ENCODE measurements around the gene ROBO1. TPM values are rescaled to one million over a fixed set of nuclear protein-coding genes. Genes with fewer than 3 reads are reported as not detected.

The ROBO1 gene
- total RNA-seq, 1 donor from 2014 or later = 19.4 TPM

DNA sequence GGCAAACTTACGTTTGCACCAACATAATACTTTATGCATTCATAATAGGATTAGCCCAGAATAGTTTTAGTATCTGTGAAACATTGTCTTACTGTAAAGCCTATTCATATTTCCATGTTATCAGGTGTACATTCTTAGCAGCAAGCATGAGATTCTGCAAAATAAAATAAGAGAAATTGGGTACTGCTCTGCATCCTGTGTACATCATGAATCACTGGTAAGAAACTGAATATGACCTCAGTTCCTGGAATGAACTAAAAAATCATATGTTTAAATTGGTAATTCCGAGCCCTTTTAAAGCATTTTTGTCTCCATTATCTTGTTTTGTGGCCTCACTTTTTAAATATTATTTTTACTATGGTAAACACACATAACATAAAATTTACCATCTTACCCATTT, 605.1 kb downstream of the ROBO1 start:
- TF ChIP-seq, protein P1, sequence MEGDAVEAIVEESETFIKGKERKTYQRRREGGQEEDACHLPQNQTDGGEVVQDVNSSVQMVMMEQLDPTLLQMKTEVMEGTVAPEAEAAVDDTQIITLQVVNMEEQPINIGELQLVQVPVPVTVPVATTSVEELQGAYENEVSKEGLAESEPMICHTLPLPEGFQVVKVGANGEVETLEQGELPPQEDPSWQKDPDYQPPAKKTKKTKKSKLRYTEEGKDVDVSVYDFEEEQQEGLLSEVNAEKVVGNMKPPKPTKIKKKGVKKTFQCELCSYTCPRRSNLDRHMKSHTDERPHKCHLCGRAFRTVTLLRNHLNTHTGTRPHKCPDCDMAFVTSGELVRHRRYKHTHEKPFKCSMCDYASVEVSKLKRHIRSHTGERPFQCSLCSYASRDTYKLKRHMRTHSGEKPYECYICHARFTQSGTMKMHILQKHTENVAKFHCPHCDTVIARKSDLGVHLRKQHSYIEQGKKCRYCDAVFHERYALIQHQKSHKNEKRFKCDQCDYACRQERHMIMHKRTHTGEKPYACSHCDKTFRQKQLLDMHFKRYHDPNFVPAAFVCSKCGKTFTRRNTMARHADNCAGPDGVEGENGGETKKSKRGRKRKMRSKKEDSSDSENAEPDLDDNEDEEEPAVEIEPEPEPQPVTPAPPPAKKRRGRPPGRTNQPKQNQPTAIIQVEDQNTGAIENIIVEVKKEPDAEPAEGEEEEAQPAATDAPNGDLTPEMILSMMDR (conservative IDR thresholded peaks at IDR 0.05; ENCODE audit: low read depth, low read length) = no peak
- no peak for DNase-seq (ENCODE audit: low read depth)
- no peak overlapping the region for H3K4me3 ChIP-seq (ENCODE audit: low read depth, low read length)

DNA sequence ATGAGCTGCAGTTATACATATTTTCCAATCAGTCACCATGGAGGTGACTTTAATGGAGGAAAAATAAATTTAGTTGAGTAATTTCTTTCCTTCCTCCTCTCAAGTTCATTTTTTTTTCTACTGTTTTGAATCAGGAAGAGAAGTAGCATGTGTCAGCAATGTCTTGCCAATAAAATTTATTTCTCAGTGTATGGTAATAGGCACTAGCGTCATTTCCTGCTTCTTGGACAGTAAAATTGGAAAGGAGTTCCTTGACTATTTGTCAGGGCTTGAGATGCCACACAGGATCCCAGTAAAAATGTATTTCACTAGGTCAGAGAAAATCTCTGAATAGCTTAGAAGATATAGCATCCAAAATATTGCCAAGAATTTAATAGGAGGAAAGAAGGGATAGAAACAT, 605.9 kb downstream of the ROBO1 start:
- DNase-seq (ENCODE audit: low read depth) = no peak
- no peak overlapping the region for H3K4me3 ChIP-seq (ENCODE audit: low read depth, low read length)
- TF ChIP-seq, protein P1 (conservative IDR thresholded peaks at IDR 0.05; ENCODE audit: low read depth, low read length) = no peak

DNA sequence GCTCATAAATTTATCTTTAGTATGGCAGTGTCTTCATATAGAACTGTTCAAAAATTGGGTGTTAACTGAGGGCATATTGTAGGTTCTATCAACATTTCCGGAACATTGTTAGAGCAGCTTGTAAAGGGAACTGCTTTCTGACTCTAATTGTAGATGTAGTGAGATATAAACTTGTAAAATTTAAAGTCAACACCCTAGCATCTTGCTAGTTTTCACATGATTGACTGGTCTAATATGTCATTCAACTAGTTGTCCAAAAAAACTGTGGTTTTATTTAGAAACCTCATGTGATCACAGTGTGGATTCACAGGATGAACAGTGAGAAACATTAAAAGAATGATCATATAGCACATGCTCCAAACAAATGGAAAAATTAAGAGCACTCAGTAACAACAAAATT, 607.4 kb downstream of the ROBO1 start:
- no peak overlapping the region for H3K4me3 ChIP-seq (ENCODE audit: low read depth, low read length)
- no peak for DNase-seq (ENCODE audit: low read depth)
- TF ChIP-seq, protein P1 (conservative IDR thresholded peaks at IDR 0.05; ENCODE audit: low read depth, low read length) = no peak

DNA sequence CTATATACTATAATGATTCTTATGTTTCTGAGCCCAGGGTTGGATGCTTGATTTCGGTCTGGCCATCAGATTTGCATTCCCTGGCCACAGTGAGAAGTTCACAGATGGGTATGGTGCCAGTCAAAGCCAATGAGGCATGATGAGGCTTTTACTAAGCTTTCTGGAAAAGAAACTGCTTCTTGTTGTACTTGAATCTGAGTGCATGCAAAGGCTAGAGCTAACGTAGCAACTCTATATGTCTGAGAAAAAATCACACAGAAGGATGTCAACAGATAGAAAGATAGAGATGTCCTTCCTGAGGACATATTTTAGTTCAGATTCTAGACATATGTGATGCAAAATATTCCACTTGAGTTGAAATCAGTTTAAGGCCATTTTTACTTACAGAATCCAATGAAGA, 608.1 kb downstream of the ROBO1 start:
- H3K4me3 ChIP-seq (ENCODE audit: low read depth, low read length) = no peak overlapping the region
- no peak for DNase-seq (ENCODE audit: low read depth)
- TF ChIP-seq, protein P1 (conservative IDR thresholded peaks at IDR 0.05; ENCODE audit: low read depth, low read length) = no peak

DNA sequence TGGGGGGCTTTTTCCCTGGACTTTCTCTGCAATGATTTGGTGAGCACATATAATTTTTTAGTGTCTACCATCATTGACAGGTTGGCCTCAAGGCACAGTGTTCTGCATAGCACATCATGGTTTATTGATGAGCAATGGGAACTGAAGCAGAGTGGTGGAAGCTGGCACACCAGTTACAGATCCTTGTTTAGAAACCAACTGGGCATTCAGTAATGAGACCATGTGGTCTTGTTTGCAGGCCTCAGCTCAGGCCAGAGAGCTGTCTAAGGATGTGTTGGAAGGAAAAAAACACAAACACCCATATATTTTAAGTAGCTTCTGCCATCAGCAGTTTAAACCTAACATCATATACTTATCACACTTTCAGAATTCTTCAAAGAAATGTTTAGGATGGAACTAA, 610.6 kb downstream of the ROBO1 start:
- H3K4me3 ChIP-seq (ENCODE audit: low read depth, low read length) = no peak overlapping the region
- TF ChIP-seq, protein P1 (conservative IDR thresholded peaks at IDR 0.05; ENCODE audit: low read depth, low read length) = no peak
- no peak for DNase-seq (ENCODE audit: low read depth)

DNA sequence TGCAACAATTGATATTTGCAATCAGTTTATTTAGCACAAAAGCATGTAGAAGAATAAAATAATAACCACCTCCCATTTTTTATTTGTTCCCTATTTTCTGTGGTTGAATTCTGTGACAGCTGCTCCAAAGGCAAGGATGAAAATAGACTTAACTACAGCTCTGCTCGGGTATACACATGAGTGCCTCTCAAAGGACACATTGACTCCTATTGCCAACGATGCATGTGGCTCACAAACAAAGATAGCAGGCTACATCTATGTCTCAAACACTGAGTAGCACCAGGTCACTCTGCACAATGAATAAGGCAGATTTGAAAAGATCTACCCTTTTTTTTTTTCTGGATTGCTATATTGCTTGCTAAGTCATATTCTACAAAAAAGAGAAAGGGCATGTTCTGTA, 612.9 kb downstream of the ROBO1 start:
- DNase-seq (ENCODE audit: low read depth) = no peak
- no peak overlapping the region for H3K4me3 ChIP-seq (ENCODE audit: low read depth, low read length)
- TF ChIP-seq, protein P1 (conservative IDR thresholded peaks at IDR 0.05; ENCODE audit: low read depth, low read length) = no peak

DNA sequence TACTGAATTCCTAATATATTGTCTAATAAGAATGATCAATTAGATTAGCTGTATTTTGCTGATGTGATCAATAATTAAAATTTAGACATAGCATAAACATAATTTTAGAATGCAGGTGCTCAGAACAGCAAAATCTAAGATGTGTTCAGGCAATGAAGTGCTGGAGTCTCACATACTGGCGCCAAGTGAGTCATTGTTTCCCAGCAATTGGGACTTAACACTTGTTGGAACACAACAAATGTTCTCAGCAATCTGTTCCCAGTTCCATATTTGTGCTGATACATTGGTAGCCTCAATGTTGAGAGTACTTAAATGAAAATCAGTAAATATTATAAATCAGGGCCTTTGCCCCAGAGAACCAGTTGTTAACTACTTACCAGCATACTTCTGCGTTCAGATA, 619.0 kb downstream of the ROBO1 start:
- TF ChIP-seq, protein P1 (conservative IDR thresholded peaks at IDR 0.05; ENCODE audit: low read depth, low read length) = no peak

More for the DNA sequence above, 619.0 kb downstream of the ROBO1 start:
- DNase-seq (ENCODE audit: low read depth) = no peak
- no peak overlapping the region for H3K4me3 ChIP-seq (ENCODE audit: low read depth, low read length)

All from epithelial cell of proximal tubule (primary cell).